Placental epithelial cell (primary cell): ENCODE measurements around the gene NR1H3. TPM values are rescaled to one million over a fixed set of nuclear protein-coding genes. Genes with fewer than 3 reads are reported as not detected.

ENCODE experiments used
- total RNA-seq: library from RNA; depleted of rRNA; stranded (reverse); fragments of >200 nt; gene quantifications from 2 replicates; pipeline ENCODE4 v1.2.3, GENCODE V29; 2012

NR1H3 gene
- 12.2 and 13.2 TPM in 2 replicates for total RNA-seq

GRCh38 chr11:47257517-47258316 is at the start of gene NR1H3:
NR1H3 (plus strand) TSS chr11:47257996; CDS start chr11:47259217, 1,221 bp downstream.

GRCh38 chr11:47248664-47249377 is 9.0 kb upstream of the NR1H3 start, which contains the start of gene ACP2:
ACP2 (minus strand) TSS chr11:47248814; CDS start chr11:47248789, 25 bp downstream.

GRCh38 chr11:47269829-47270305 is 12.1 kb downstream of the NR1H3 start, which contains the start of gene MADD:
MADD (plus strand) TSS chr11:47270133.

Other genes with a start within 250 kb of the NR1H3 start
- 155 and 205 TPM in 2 replicates for gene ARFGAP2, start 81.1 kb upstream of the NR1H3 start, total RNA-seq
- 122 and 129 TPM in 2 replicates for gene PACSIN3, start 71.6 kb upstream of the NR1H3 start, total RNA-seq
- 71.1 and 89.3 TPM in 2 replicates for gene DDB2, start 43.0 kb upstream of the NR1H3 start, total RNA-seq
- 38.4 and 54.6 TPM in 2 replicates for gene ACP2, start 9.2 kb upstream of the NR1H3 start, total RNA-seq
- gene MADD, start 12.1 kb downstream of the NR1H3 start, total RNA-seq: 32.8 and 39.3 TPM in 2 replicates
- gene MYBPC3, start 94.7 kb downstream of the NR1H3 start, total RNA-seq: not detected in 2 replicates
- not detected in 2 replicates for gene SPI1, start 120.6 kb downstream of the NR1H3 start, total RNA-seq
- 51.0 and 138 TPM in 2 replicates for gene SLC39A13, start 150.6 kb downstream of the NR1H3 start, total RNA-seq
- gene PSMC3, start 168.4 kb downstream of the NR1H3 start, total RNA-seq: 122 and 195 TPM in 2 replicates
- gene RAPSN, start 191.1 kb downstream of the NR1H3 start, total RNA-seq: 0.79 and 1.6 TPM in 2 replicates